Astrocyte (in vitro differentiated cells and primary cell): ENCODE results near the gene EVI5L. TPM values are rescaled to one million over a fixed set of nuclear protein-coding genes. Genes with fewer than 3 reads are reported as not detected.
"Not testable (repeated sequence)": the region's sequence is repeated elsewhere in the genome, so short reads cannot be mapped to it uniquely, and the experiment has no call there.

Experiments
- DNase-seq: peaks from one replicate; pipeline ENCODE4 v3.0.0-alpha.2; 2010; ENCODE audit warnings: low read depth
- FAIRE-seq: peaks from 2 replicates; lab custom pipeline; 2011; peaks lifted over from hg19 to GRCh38; lab: Jason Lieb, UNC
- H2AFZ ChIP-seq: 2 replicates; pipeline ENCODE4 v1.6.0; 2012; ENCODE audit warnings: low read depth, low read length, inconsistent platforms
- H3K27ac ChIP-seq: 2 replicates; pipeline ENCODE4 v1.5.1; 2011; ENCODE audit warnings: low read depth, low read length, inconsistent platforms
- H3K27me3 ChIP-seq: 2 replicates; pipeline ENCODE4 v1.6.0; 2011; ENCODE audit warnings: low read length, inconsistent platforms; ENCODE audit not compliant: insufficient read depth
- H3K36me3 ChIP-seq: 2 replicates; pipeline ENCODE4 v1.5.1; 2011; ENCODE audit warnings: low read length, inconsistent platforms; ENCODE audit not compliant: insufficient read depth
- H3K4me1 ChIP-seq: 2 replicates; pipeline ENCODE4 v1.5.1; 2011; ENCODE audit warnings: low read length, inconsistent platforms; ENCODE audit not compliant: insufficient read depth
- H3K4me2 ChIP-seq: 2 replicates; pipeline ENCODE4 v1.6.0; 2012; ENCODE audit warnings: low read length, inconsistent platforms
- H3K4me3 ChIP-seq: 2 replicates; pipeline ENCODE4 v1.5.1; 2011; ENCODE audit warnings: low read depth, mild to moderate bottlenecking, low read length, inconsistent platforms; ENCODE audit not compliant: insufficient read depth
- H3K79me2 ChIP-seq: 2 replicates; pipeline ENCODE4 v1.6.0; 2012; ENCODE audit warnings: mild to moderate bottlenecking, low read length, inconsistent platforms; ENCODE audit not compliant: insufficient read depth
- H3K9ac ChIP-seq: 2 replicates; pipeline ENCODE4 v1.6.0; 2012; ENCODE audit warnings: mild to moderate bottlenecking, low read length, inconsistent platforms
- H3K9me3 ChIP-seq: 2 replicates; pipeline ENCODE4 v1.5.1; 2012; ENCODE audit warnings: low read depth, mild to moderate bottlenecking, low read length, inconsistent platforms; ENCODE audit not compliant: insufficient read depth
- H4K20me1 ChIP-seq: 2 replicates; pipeline ENCODE4 v1.6.0; 2012; ENCODE audit warnings: low read length, inconsistent platforms; ENCODE audit not compliant: insufficient read depth
- H3K27ac Mint-ChIP-seq: one replicate; pipeline ENCODE4 v1.8.0; 2021; ENCODE audit warnings: mild to moderate bottlenecking, mixed read lengths; ENCODE audit not compliant: unreplicated experiment
- H3K27me3 Mint-ChIP-seq: one replicate; pipeline ENCODE4 v1.8.0; 2021; ENCODE audit warnings: low read depth, mixed read lengths; ENCODE audit not compliant: unreplicated experiment
- H3K36me3 Mint-ChIP-seq: one replicate; pipeline ENCODE4 v1.8.0; 2021; ENCODE audit warnings: low read depth, mixed read lengths; ENCODE audit not compliant: unreplicated experiment
- H3K4me1 Mint-ChIP-seq: one replicate; pipeline ENCODE4 v1.8.0; 2021; ENCODE audit warnings: low read depth, mixed read lengths; ENCODE audit not compliant: unreplicated experiment
- H3K4me3 Mint-ChIP-seq: one replicate; pipeline ENCODE4 v1.8.0; 2021; ENCODE audit warnings: mild to moderate bottlenecking, moderate library complexity, mixed read lengths; ENCODE audit not compliant: unreplicated experiment
- H3K9me3 Mint-ChIP-seq: one replicate; pipeline ENCODE4 v1.8.0; 2021; ENCODE audit warnings: mild to moderate bottlenecking, mixed read lengths; ENCODE audit not compliant: unreplicated experiment
- CTCF ChIP-seq: IDR thresholded peaks from 2 replicates; pipeline ENCODE4 v1.5.1; 2011; ENCODE audit warnings: low read depth, mild to moderate bottlenecking, inconsistent platforms, low read length, moderate library complexity; ENCODE audit not compliant: insufficient read depth
- EZH2 ChIP-seq: IDR thresholded peaks from 2 replicates; pipeline ENCODE4 v1.6.1; 2012; ENCODE audit warnings: mild to moderate bottlenecking, low read length, inconsistent platforms; ENCODE audit not compliant: insufficient read depth
- total RNA-seq: library from RNA; stranded (reverse); gene quantifications from 2 replicates; pipeline ENCODE4 v1.2.1, GENCODE V29; 2021

The EVI5L gene
- total RNA-seq, 1 donor from 2014 or later = 22.1 TPM

DNA sequence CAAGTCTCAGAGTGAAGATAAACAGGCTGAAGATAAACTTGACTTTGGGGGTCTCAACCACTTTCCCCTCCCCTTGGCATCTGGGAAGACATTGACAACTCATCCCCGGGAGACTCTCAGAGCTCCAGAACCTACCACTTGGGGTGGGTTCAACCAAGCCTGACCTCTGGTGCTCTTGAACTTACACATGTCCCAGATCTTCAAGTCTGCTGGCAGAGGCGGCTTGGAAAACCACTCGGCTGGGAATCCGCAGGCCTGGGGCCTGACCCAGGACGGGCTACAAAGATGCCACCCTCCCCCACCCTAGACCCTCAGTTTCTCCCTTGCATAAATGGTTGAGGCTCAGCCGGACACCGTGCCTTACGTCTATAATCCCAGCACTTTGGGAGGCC lies 58.8 kb downstream of the EVI5L start:
- Mint-ChIP-seq H3K9me3 (no peaks in the 10 kb centered on the region), H3K27ac (peak overlapping the region; percentile 78), H3K27me3 (no peaks in the 10 kb centered on the region), H3K4me3 (peak overlapping the region; percentile 81), H3K4me1 (peaks cover 3% of the 10 kb centered on the region), H3K36me3 (no peaks in the 10 kb centered on the region)
- Histone ChIP-seq H3K4me1 (peaks cover 13% of the 10 kb centered on the region), H3K9ac (peak overlapping the region; percentile 87), H3K4me3 (peak overlapping the region; percentile 69), H4K20me1 (peaks cover 4% of the 10 kb centered on the region), H3K27ac (peak overlapping the region; percentile 72), H3K4me2 (peak overlapping the region; percentile 95), H3K9me3 (no peaks in the 10 kb centered on the region), H2AFZ (peak overlapping the region; percentile 86), H3K27me3 (no peaks in the 10 kb centered on the region), H3K79me2 (peaks cover 9% of the 10 kb centered on the region), H3K36me3 (no peaks in the 10 kb centered on the region)
- no peak for TF ChIP-seq EZH2
- TF ChIP-seq CTCF = no peak
- no peak for DNase-seq
- FAIRE-seq = no peak

DNA sequence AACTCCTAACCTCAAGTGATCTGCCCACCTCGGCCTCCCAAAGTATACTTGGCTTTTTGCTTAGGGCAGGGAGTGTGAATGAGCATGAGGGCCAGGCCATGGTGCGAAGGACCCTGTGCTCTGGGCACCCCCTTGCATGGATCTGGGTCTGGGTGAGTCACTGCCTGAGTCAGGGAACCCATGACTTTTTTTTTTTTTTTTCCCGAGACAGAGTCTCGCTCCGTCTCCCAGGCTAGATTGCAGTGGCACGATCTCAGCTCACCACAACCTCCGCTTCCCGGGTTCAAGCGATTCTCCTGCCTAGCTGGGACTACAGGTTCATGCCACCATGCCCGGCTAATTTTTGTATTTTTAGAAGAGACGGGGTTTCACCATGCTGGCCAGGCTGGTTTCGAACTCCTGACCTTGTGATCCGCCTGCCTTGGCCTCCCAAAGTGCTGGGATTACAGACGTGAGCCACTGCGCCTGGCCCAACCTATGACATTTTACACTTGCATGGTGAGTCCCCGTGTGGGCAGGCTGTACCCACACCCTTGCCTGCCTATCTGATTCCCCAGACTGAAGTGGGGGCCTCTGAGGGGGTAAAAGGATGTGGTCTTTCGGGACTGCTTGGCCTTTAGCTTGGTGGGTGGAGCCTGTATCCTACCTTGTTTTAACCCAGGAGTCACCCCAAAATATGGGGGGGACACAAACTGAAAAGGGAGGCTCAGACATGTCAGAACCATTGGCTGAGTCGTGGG lies 63.5 kb downstream of the EVI5L start:
- not testable (repeated sequence) for H3K79me2 ChIP-seq, H4K20me1 ChIP-seq, H3K4me3 ChIP-seq, H2AFZ ChIP-seq, H3K9me3 Mint-ChIP-seq, FAIRE-seq, H3K27me3 ChIP-seq, H3K36me3 ChIP-seq, H3K27me3 Mint-ChIP-seq, H3K36me3 Mint-ChIP-seq, H3K4me3 Mint-ChIP-seq, H3K4me1 Mint-ChIP-seq, H3K9me3 ChIP-seq
- peak; percentile 58 for DNase-seq
- Histone ChIP-seq H3K4me1 (peaks cover 15% of the 10 kb centered on the region), H3K27ac (peak overlapping the region; percentile 21), H3K9ac (peak overlapping the region; percentile 55), H3K4me2 (peak overlapping the region; percentile 44)
- peak overlapping the region; percentile 41 for H3K27ac Mint-ChIP-seq

DNA sequence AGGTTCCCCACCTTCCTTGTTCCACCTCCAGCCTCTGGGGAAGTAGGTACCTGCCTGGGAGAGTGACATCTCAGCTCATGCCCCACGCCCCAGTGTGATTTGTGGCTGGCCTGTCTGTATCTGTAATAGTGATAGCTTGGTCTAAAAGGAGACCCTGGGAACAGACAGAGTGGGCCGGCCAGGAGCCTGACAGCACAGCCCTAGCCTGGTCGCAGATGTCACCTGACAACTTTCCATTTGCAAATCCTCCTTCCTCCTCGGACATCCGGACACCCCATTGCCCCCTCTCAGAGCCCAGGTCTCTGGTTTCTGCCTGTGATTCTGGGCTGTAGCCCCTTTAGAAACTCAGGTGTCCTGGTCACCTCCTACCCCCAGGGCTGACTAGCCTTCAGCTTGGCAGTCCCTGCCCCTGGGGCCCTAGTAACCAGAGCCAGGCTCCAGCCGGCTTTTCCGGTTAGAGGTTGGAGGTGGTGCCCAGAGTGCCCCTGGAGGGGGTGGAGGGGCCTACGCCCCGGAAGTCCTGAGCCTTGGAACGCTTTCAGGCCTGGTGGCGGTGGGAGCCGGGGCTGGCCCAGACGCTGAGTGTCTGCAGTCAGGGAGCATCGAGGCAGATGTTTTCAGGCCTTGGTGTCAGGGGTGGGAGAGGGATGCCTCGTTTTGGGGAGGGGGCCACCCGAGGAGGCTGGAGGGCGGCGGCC lies 64.7 kb downstream of the EVI5L start:
- no peaks in the 10 kb centered on the region for H3K9me3 Mint-ChIP-seq
- H3K4me2 ChIP-seq = no peak overlapping the region
- no peak overlapping the region for H2AFZ ChIP-seq
- no peak overlapping the region for H3K4me3 Mint-ChIP-seq
- no peak overlapping the region for H3K9ac ChIP-seq
- no peaks in the 10 kb centered on the region for H3K27me3 Mint-ChIP-seq
- no peaks in the 10 kb centered on the region for H3K36me3 ChIP-seq
- H3K4me3 ChIP-seq = no peak overlapping the region
- peaks cover 10% of the 10 kb centered on the region for H3K4me1 ChIP-seq
- H3K27ac Mint-ChIP-seq = no peak overlapping the region
- no peak for DNase-seq
- H3K27me3 ChIP-seq = no peaks in the 10 kb centered on the region
- no peak overlapping the region for H3K27ac ChIP-seq
- FAIRE-seq = no peak
- no peak for TF ChIP-seq CTCF
- TF ChIP-seq EZH2 = no peak
- peaks cover 7% of the 10 kb centered on the region for H3K36me3 Mint-ChIP-seq
- no peaks in the 10 kb centered on the region for H3K9me3 ChIP-seq
- H3K79me2 ChIP-seq = peaks cover 3% of the 10 kb centered on the region
- H4K20me1 ChIP-seq = peaks cover 4% of the 10 kb centered on the region
- H3K4me1 Mint-ChIP-seq = peaks cover 3% of the 10 kb centered on the region
